Renal pelvis (tissue), 4 donors: ENCODE results near the gene RAD51B. TPM values are rescaled to one million over a fixed set of nuclear protein-coding genes. Genes with fewer than 3 reads are reported as not detected.
A peak's percentile ranks its signal among the peaks of the same experiment; 100 is the strongest.
"Not testable (repeated sequence)": the region's sequence is repeated elsewhere in the genome, so short reads cannot be mapped to it uniquely, and the experiment has no call there.

ENCODE experiments used
- DNase-seq: peaks from one replicate; pipeline ENCODE4 v3.0.0-alpha.2; 2013
- polyA plus RNA-seq, 3 donors: library from polyadenylated mRNA; unstranded; fragments of 120-200 nt; gene quantifications; one replicate each; pipeline ENCODE4 v1.2.1, GENCODE V29; 2013; ENCODE audit not compliant: insufficient read length in 3 of 3

Gene RAD51B
- polyA plus RNA-seq, 3 donors, result 9.8 to 11.0 (median 9.8) TPM

DNA sequence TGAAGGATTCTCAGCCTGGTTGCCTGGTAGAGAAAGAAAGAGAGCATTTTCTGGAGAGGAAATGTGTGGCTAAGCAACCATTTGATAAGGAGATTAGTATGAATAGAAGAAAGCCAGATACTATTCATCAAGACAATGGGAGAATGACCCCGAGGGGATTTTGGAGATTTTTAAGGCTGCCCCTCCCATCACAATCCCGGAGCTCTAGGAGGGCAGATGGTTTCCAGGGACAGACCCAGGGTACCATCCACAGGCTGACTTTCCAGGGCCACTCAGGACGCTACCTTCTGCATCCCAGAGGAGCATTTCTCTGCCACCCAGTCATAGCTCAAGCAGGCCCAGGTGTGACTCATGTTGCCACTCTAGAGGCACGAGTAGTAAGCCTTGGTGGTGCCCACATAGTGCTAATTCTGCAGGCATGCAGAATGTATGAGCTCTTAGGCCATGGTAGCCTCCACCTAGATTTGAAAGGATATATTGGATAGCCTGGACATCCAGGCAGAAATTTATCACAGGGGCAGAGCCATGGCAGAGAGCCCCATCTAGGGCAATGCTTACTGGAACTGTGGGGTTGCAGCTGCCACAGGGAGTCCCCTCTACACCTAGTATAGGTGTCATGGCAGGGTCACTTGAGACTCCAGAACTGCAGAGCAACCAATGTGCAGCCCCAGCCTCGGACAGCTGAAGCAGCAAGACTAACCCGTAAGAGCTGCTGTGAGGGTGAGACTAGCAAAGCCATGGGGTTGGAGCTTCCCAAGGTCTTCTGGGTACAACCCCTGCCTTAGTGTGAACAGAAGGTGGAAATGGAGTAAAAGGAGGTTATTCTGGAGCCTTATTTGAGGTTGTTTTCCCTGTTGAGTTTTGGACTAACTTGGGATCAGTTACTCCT lies 607.3 kb downstream of the RAD51B start:
- no peak for DNase-seq

DNA sequence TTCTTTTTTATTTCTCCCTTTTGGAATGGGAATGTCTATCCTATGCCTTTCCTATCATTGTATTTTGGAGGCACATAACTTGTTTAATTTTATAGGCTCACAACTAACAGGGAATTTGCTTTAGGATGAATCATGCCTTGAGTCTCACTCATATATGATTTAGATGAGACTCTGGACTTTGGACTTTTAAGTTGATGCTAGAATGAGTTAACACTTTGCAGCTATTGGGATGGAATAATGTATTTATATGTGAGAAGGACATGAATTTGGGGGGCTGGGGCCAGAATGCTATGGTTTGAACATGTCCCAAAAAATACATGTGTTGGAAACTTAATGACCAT lies 607.9 kb downstream of the RAD51B start:
- DNase-seq, result no peak

DNA sequence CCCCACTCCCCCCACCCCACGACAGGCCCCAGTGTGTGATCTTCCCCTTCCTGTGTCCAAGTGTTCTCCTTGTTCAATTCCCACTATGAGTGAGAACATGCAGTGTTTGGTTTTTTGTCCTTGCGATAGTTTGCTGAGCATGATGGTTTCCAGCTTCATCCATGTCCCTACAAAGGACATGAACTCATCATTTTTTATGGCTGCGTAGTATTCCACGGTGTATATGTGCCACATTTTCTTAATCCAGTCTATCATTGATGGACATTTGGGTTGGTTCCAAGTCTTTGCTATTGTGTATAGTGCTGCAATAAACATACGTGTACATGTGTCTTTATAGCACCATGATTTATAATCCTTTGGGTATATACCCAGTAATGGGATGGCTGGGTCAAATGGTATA lies 609.3 kb downstream of the RAD51B start:
- DNase-seq, result not testable (repeated sequence)

DNA sequence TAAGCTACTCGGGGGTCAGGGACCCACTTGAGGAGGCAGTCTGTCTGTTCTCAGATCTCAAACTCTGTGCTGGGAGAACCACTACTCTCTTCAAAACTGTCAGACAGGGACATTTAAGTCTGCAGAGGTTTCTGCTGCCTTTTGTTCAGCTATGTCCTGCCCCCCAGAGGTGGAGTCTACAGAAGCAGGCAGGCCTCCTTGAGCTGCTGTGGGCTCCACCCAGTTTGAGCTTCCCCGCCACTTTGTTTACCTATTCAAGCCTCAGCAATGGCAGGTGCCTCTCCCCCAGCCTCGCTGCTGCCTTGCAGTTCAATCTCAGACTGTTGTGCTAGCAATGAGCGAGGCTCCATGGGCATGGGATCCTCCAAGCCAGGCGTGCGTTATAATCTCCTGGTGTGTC lies 614.6 kb downstream of the RAD51B start:
- not testable (repeated sequence) for DNase-seq

DNA sequence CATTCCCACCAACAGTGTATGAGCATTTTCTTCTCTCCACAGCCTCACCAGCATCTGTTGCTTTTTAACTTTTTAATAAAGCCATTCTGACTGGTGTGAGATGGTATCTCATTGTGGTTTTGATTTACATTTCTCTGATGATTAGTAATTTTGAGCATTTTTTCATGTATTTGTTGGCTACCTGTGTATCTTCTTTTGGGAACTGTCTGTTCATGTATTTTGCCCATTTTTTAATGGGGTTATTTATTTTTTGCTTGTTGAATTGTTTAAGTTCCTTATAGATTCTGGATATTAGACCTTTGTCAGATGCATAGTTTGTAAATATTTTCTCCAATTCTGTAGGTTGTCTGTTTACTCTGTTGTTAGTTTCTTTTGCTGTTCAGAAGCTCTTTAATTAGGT lies 616.1 kb downstream of the RAD51B start:
- DNase-seq, result not testable (repeated sequence)

DNA sequence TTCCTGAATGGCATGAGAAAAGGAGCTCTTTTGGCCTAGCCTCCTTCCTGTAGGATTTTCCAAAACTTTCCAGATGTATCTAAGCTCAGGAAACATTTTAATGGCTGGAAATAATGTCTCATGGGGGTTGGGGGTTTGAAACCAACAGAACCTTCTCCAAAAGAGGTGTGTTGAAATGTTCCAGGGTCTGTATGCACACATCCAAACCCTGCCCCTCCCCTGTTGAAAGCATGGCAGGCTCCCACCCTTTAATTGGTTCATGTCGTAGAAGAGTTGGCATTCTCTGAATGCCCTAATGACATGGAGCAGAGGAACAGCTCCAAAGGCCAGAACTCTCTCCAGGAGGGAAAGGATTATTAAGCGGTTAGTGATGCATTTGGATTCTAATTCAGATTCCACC lies 620.1 kb downstream of the RAD51B start:
- DNase-seq, result no peak

DNA sequence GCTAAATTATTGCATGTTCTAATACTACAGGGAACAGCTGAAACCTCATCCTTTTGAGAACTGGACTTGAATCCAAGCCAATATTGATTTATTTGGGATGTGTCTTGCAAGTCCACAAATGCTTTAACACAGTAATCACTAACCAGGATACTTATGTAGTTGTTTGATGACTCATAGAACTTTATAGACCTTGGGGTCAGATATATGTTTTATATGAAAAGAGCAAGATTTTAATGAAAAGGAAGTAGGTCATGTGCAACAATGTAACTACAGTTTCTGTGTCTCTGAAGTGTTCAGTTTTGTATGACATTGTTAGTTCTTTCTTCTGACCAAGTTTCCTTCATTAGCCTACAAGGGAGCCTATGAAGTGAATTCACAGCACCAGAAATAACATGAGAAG lies 621.2 kb downstream of the RAD51B start:
- DNase-seq, result no peak

DNA sequence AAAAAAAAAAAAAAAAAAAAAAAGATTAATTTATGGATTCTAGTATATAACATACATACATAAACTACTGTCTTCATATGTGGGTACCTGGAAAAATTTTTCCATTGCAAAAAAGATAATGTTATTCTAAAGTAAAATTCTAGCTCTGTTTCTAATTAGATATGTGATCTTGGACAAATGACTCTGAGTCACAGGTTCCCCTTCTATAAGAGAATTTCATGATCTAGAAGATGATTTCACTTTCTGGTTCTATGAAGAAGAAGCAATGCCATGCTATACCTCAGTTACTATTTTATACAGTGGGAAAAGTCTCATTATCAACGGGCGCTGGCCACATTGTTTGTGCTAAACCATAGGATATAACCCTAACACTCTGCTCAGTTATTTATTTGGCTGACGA lies 622.0 kb downstream of the RAD51B start:
- no peak for DNase-seq

DNA sequence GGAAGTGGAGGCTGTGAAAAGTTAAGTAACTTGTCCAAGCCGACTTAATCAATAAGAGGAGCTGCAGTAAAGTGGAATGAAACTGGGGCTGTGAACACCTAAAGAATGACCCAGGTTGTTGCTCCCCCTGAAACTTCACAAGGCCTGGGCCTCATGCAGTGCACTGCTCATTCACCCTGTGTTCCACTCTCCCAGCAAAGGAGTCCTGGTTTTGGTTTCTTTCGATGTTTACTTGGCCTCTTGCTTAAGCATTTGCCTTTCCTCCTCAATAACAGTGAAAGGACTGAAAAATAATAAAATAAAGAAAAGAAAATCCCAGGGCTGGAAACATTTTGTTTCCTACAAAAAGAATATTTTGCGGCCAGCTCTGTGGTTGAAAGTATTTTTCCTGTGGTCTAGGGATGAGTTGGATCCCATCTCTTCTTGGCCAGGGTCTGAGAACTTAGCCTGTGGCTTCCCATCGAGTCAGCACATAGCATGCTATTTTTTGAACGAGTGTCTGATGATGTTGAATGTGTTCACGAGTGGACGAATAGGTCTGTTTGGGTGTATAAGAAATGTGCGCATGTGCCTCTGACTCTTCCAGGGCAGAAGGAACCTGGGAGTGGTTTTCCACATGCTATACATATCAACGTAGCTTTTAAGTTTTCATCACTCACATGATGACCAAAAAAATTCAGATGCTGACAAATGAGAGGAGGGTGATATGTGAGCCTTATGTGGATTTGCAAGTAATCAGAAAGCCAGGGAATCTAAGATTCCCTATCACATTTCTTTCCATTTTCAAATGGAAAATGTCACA lies 623.5 kb downstream of the RAD51B start:
- no peak for DNase-seq

DNA sequence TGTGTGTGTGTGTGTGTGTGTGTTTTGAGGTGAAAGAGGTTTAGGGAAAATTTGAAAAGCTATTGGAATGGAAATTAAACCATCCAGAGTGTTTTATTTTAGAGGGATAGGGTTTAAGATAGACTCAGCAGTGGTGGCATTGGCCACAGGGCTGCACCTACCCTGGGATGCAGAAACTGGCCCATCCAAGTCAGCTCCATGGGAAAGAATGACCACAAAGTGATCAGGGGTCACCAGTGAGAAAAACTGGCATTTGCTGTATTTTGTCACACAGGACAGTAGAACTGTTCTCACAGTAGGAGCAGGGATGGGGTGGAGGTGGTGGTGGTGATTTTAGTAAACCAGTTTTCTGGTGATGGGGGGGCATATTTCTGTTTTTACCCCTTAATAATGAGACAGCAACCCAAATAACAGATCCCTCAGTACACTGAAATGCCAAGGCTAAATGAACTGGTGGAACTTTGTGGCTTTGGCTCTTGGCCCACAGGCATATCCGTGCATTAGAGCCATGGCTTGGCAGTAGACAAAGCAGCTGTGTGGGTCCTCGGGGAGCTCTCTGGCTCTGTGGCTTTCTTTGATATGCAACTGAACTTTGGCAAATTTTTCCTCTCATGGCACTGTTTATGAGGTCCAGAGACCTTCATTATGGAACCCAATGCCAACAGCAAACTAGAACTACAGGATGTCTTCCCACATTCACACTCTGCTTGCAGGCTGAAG lies 625.0 kb downstream of the RAD51B start:
- DNase-seq, result no peak

DNA sequence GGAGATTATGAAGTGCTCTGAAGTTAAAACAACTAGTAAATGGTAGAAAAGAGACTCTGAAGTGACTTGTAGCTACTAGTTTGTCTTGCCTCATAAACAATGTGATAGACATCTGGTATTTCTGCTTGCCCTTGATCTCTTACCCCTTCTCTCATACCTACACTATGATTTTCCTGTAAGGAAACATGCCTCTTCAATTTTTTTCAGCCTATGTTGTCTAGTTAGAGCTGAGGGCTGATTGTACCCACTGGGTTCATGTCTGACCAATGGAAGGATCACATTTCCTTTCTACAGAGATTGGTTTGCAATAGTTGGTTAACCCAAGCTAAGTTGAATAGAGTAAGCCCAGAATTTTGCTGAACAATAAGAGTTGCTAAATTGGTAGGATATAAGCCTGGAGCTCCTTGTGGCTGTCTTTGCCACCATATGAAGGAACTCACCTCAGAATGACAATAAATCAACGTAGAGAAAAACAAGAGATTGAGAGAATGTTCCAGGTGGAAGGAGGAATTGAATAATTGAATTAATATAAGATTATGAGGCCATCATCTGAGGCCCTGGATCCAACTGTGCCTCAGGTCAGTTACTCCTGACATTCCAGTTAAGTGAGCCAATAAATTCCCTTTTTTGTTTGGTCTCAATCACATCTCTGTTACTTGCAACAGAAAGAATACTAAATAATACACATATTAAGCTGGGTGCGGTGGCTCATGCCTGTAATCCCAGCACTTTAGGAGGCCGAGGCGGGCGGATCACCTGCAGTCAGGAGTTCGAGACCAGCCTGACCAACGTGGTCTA lies 626.9 kb downstream of the RAD51B start:
- DNase-seq, result no peak

DNA sequence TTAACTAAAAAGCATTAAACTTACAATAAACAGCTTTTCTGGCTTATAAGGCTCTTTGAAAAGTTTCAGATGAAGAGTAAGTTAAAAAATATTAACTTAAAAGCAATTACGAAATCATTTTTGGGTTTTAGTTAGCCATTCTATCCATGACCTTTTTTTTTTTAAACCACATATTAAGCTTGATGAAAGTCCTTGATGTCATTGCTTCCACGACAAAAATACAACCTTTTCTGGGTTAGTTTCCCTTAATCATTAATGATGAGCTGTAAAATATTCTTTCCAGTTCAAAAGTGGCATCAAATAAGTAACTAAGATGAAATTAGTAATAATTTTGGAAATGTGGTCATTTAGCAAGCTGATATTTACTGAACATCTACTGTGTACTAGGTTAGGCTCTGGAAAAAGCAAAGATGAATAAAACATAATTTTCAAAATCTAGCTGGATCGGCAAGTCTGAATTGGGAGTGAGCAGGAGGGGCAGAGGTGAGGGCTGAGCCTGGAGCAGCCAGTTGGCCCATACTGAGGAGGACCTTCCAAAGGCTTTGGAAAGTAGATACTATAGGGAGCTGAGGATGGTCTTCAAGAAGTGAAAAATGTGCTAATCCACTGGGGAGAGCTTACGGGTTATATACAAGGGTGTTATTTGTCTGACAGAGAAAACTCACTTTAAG lies 628.1 kb downstream of the RAD51B start:
- DNase-seq, result no peak

DNA sequence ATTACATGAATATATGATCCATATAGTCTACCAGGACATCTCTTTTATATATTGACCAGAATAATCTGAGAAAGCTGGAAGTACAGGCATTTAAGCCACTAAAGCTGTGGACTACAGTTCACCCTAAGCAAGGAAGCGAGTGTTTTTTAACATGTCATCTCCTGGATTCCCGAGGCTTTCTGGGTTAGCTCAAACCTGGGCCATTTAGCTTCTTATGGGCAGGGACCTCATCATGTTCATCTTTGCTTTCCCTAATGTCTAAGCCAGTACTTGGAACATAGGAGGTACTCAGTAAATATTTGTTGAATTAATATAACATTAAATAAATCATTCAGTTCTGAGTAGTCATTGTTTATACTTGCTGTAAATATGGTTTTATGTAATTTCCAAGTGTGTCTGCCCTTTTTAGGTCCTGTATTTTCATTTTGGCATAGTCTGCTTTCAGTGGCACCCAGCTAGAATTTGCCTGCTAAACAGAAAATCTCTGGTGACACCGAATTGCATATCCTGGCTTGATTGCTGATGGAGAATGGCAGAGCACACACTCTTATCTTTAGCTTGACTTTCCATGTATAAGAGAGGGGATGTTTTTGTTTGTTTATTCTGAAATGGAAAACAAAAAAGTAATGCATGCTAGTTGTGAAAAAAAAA lies 628.8 kb downstream of the RAD51B start:
- DNase-seq, result no peak

DNA sequence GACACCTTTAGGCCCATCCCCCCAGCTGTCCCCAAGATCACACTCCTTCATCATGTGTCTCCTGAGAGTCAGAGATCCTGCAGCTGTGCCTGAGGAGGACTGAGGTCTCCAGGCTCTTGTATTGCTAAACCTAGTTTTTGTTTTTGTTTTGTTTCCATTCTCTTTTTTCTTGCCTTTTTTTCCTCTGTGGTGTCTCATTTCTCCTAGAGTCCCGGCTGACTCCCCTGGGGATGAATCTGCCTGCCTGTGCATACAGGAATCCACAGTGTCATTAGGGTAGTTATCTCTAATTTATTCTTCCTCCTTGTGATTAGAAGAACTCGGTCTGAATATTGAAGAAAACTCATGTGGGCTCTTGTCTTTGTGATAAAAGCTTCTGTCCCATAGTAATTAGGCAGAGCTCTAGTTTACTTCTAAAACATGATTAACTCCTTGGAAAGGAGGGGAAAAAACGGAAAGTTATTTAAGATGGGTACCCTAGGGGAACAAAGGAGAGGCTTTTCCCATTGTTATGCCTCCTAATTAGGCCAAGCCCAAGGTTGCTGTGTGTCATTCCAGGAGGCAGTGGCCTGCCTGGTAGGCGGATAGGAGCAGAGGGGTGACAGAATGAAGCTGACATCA lies 630.1 kb downstream of the RAD51B start:
- no peak for DNase-seq

DNA sequence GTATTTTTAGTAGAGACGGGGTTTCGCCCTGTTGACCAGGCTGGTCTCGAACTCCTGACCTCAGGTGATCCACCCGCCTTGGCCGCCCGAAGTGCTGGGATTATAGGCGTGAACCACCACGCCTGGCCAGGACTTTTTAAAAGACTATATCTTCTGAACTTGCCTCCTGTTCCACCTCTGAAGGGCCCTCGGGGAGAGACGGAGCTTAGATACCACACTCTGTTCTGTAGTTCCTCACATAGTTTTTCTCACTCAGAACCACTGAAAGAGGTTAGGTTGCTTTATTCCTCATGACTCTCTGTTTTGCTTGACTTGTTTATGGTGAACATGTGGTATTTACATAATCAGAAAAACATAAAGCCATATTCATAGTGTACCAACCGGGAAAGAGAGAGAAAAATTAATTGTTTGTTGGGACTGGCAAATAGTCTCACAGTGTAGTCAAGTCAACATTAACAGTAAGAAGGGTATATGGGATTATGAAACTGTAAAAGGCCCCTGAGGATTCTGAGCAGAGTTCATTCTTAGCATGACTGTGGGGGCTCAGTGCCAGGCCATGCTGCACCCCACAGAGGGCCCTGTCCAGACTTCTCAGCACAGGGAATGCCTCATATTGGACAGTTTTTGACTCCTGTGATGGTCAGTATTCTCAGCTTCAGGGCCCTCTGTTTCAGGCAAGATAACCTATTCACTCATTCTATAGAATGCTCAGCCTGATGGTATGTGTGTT lies 631.0 kb downstream of the RAD51B start:
- no peak for DNase-seq

DNA sequence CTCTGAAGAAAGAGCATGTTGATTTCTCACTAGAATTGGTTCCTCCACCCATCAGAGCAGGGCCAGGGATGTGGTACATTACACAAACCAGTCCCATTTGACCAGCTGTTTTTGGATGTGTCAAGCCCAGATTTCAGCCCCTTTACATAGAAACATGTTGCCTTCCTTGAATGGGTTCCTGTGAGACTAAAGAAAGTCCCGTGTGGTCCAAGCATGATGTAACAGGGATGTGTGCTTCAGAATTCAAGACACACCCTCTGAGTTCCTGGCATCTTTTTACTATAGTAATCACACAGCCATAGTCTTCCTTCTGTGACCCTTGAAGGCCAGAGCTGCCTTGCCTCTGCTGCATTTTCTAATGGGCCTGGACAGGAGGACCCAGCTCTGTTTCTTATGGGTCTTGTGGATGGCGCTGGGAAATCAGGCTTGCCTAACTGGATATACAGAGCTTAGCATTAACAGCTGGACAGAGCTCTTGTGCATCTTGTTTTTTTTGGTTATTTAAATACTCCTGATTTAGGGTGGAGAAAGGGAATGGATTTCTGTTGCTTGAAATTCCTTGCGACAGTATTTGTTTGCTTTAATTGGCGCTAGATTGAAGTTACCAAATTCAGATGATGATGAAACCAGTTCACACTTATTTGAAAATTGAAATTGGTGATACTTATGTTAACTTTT lies 632.3 kb downstream of the RAD51B start:
- DNase-seq, result no peak

DNA sequence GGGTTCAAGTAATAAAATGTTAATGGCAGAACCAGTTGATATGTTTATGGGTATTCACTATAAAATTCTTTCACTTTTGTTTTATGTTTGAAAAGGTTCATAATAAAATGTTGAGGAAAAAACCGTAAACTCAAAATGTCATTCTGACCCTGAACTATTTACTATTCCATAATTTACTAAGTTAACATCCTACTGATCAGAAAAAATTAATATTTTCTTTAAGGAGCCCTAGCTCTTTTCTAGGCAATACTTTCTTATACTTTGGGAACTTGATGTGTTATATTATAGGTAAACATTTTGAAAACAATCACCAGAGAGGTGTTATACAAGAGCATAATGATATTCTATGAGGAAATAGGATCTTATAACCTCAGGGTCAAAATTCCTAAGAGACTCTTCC lies 638.7 kb downstream of the RAD51B start:
- DNase-seq, result no peak

DNA sequence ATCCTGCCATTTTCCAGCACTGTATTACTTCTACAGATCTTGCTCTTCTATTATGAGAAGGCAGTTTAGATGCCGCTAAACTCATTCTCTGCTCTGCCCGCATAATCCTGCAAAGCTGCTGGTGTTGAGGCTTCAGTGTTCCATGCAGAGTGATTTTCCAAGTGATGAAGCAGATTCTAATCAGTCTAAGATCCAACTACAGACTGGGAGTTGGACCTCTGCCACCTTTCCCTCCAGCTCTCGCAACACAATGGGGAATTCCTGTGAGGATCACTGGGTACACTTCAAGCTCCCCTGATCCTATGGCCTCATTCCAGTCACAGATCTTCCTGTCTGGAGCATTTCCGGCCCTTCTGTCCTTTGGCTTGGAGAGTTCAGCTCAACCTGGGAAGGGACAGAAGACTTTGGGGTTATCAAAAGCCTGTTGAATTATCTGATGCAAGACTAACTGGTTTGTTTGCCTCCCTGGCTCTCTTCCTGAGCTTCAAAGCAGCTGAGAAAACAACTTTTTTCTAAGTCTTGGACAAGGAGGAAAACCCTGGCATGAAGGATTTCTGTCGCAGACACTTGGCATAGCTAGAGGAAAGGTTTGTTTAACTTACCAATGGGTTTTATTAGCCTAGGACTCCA lies 639.4 kb downstream of the RAD51B start:
- peak; percentile 41 for DNase-seq
